Measurements from ENCODE around the gene TERT.

GRCh38 chr5:1249366-1250280 lies 45.2 kb downstream of the TERT start:
- TF ChIP-seq CTCF (IDR thresholded peaks at IDR 0.05), result no peak
- TF ChIP-seq POLR2A (IDR thresholded peaks at IDR 0.05), result no peak
- TF ChIP-seq POLR2AphosphoS5 (IDR thresholded peaks at IDR 0.05), result no peak
- no peak for TF ChIP-seq EP300 (IDR thresholded peaks at IDR 0.05)

All from stomach (tissue), 4 donors.